ENCODE results near the gene MYEOV.

The MYEOV gene

GRCh38 chr11:69335007-69335780 is 41.2 kb downstream of the MYEOV start:
- in situ Hi-C loops (cut with MboI; ENCODE audit: low sequenced_read_pairs), result no loop called here

GRCh38 chr11:69335781-69336405 is 41.9 kb downstream of the MYEOV start:
- in situ Hi-C loops (cut with MboI; ENCODE audit: low sequenced_read_pairs), result no loop called here

GRCh38 chr11:69337211-69337721 is 43.3 kb downstream of the MYEOV start:
- in situ Hi-C loops (cut with MboI; ENCODE audit: low sequenced_read_pairs), result no loop called here

- in situ Hi-C loops (cut with MboI; ENCODE audit: low sequenced_read_pairs), result no loop called here
These were observed 45.2 kb downstream of the MYEOV start for GRCh38 chr11:69339041-69339733.

DNA sequence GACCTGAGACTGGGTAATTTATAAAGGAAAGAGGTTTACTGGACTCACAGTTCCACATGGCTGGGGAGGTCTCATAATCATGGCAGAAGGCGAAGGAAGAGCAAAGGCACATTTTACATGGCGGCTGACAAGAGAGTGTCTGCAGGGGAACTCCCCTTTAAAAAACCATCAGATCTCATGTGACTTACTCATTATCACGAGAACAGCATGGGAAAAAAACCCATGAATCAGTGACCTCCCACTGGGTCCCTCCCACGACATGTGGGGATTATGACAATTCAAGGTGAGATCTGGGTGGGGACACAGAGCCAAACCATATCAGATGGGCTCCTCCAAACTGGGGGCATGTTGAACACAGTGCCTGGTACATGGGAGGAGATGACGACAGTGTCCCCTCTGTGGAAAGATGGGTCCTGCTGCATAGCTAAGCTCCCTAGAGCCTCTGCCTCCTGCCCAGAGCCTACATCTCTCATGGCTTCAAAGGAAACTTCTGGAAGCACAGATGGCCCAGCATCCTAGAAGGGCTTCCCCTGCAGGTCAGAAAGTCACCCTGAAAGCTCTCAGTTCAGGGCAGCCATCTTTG is 46.1 kb downstream of the MYEOV start:
- in situ Hi-C loops (cut with MboI; ENCODE audit: low sequenced_read_pairs), result no loop called here

DNA sequence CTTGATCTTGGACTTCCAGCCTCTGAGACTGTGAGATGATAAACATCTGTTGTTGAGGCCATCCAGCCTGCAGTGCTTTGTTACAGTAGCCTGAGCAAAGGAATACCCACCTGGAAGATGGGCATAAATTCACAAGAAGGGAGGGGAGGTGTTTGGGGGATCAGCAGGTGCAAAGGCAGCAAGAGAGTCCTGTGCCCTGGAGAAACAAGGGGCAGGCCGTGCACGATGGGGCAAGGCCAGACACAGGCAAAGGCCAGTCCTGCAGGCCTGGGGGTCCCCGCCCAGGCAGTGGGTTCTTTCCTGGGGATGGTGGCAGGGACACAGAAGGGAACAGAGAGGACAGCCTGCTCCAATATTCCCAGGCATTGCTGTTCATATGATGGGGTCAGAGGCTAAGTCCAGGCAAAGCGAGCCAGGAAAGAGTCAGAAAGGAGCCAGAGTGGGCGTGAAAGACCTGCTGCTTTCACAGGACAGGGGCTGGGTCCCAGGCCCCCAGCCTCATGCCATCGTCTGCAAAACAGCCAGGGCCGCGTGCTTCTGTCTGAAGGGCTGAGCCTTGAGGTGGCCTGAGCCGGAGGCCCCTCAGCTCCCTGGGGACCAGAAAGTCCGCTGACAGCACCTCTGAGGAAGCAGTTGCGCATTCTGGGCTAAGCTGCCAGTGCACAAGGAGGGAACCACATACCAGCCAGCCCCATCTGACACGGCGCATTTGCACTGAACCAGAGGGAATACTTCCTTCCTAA is 48.8 kb downstream of the MYEOV start:
- in situ Hi-C loops (cut with MboI; ENCODE audit: low sequenced_read_pairs), result no loop called here

- in situ Hi-C loops (cut with MboI; ENCODE audit: low sequenced_read_pairs), result no loop called here
These were observed 49.7 kb downstream of the MYEOV start for GRCh38 chr11:69343401-69344321.

GRCh38 chr11:69344570-69345145 is 50.7 kb downstream of the MYEOV start:
- in situ Hi-C loops (cut with MboI; ENCODE audit: low sequenced_read_pairs), result no loop called here
